Motor neuron (in vitro differentiated cells): ENCODE measurements around the gene CTSL. TPM values are rescaled to one million over a fixed set of nuclear protein-coding genes. Genes with fewer than 3 reads are reported as not detected.

Source experiments
- ATAC-seq, 8 experiments: fragments of 200-7000 bp; cut with Tn5 transposase; replicated peaks in 6 of 8; 2 replicates each; pipeline ENCODE4 v1.8.0; 2021; ENCODE audit warnings: mild to moderate bottlenecking in 8 of 8, moderate library complexity in 8 of 8
- H3K27ac ChIP-seq, 2 donors: fragments of 250-450 bp; sonication (Bioruptor Pico); 2 replicates each; pipeline ENCODE4 v1.9.0; 2021; ENCODE audit warnings: antibody characterized with exemption in 2 of 2, mild to moderate bottlenecking in 2 of 2, moderate library complexity in 1 of 2
- H3K4me1 ChIP-seq, 2 donors: fragments of 250-450 bp; sonication (Bioruptor Pico); replicated peaks in 1 of 2; 2 replicates each; pipeline ENCODE4 v1.6.1; 2021; ENCODE audit warnings: antibody characterized with exemption in 2 of 2, mild to moderate bottlenecking in 2 of 2, moderate library complexity in 1 of 2
- H3K4me3 ChIP-seq, 5 donors: fragments of 250-450 bp; sonication (Bioruptor Pico); 2 replicates each; pipeline ENCODE4 v1.9.0; 2021; ENCODE audit warnings: antibody characterized with exemption in 5 of 5, mild to moderate bottlenecking in 5 of 5, moderate library complexity in 4 of 5
- WGBS, 10 experiments: fragments of 450-650 bp; shearing (Covaris generic); methylation state at CpG; one replicate each; pipeline ENCODE4 v1.0.0; 2022; 5-methylcytosine and 5-hydroxymethylcytosine counted together
- in situ Hi-C, 9 experiments: fragments of 400-800 bp; cut with MboI; loops; one replicate each; pipeline ENCODE4 v1.15.0; 2021; ENCODE audit warnings: low sequenced_read_pairs in 9 of 9, low pct_unique_long_range_greater_than_20kb in 2 of 9; ENCODE audit not compliant: unreplicated experiment in 9 of 9
- total RNA-seq, 8 experiments: library from RNA; unstranded; fragments of 300-600 nt; gene quantifications; 2 replicates each; pipeline versions ENCODE4 v1.2.3 to v1.2.4, GENCODE V29; 2022

Gene CTSL
- total RNA-seq, 8 experiments from 2014 or later, result 27.8 to 713 (median 52.1) TPM

GRCh38 chr9:87685441-87685840 is 40.5 kb upstream of the CTSL start:
- in situ Hi-C loops, result loop anchor here in 7 of 9 experiments (10.0 to 25.0 kb wide), 6 partner anchors 127 to 1327 kb away; partner anchors contain the start of gene S1PR3 (in 1 of the 7)
- 72 to 100% (median 100%) methylated on average over 1 to 3 of the region's 4 CpGs; no CpG with 5 or more reads in 7 of the 10 experiments for WGBS, 10 experiments
- Histone ChIP-seq H3K27ac (no peak overlapping the region), H3K4me1 (peaks cover 3 to 8% of the 10 kb centered on the region in 2 donors), H3K4me3 (no peak overlapping the region)
- ATAC-seq, result no peak

DNA sequence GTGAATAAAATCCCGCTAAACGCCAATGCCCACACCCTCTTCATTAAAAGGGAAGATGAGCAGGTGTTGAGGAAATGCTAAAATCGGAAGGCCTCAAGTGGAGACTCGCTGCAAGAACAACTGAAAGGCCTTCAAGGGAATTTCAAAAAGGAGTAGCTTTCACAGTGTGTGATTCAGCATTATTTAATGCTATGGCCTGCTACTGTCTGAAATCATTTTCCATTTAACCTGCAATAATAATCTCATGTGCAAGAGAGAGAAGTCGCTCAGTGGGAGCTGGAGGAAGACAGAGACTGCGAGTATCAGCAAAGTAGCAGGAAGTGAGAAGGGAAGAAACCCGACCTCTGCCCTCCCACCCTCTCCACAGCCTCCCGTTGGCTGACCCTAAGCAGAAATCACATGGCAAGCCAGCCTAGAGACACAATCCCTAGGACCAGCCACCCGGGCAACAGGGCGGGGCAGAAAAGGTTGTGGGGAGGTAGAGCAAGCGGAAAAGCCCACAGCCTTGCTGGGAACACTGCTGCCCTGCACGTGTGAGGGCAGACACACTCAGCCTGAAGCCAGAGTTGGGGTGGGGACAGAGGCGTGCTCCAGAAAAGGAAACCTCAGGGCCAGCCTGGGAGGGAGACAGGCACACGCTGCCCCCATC is 39.9 kb upstream of the CTSL start:
- ATAC-seq, result peak in 7 of 8 experiments; percentile 13 to 76 (median 34)
- Histone ChIP-seq H3K4me3 (no peak overlapping the region), H3K27ac (no peak overlapping the region), H3K4me1 (peaks cover 3 to 8% of the 10 kb centered on the region in 2 donors)
- WGBS, 10 experiments, result 59 to 93% (median 78%) methylated on average over 2 to 10 of the region's 14 CpGs; no CpG with 5 or more reads in 3 of the 10 experiments
- in situ Hi-C loops, result loop anchor here in 7 of 9 experiments (10.0 to 25.0 kb wide), 6 partner anchors 126 to 1326 kb away; partner anchors contain the start of gene S1PR3 (in 1 of the 7)

- H3K4me3 ChIP-seq, result no peak overlapping the region
- 83 to 100% (median 97%) methylated on average over 1 to 8 of the region's 14 CpGs; no CpG with 5 or more reads in 1 of the 10 experiments for WGBS, 10 experiments
- ATAC-seq, result no peak
- in situ Hi-C loops, result loop anchor here in 7 of 9 experiments (10.0 to 25.0 kb wide), 6 partner anchors 126 to 1326 kb away; partner anchors contain the start of gene S1PR3 (in 1 of the 7)
- peaks cover 3 to 8% of the 10 kb centered on the region in 2 donors for H3K4me1 ChIP-seq
- no peak overlapping the region for H3K27ac ChIP-seq
Measured at GRCh38 chr9:87686520-87687090, 39.3 kb upstream of the CTSL start.

DNA sequence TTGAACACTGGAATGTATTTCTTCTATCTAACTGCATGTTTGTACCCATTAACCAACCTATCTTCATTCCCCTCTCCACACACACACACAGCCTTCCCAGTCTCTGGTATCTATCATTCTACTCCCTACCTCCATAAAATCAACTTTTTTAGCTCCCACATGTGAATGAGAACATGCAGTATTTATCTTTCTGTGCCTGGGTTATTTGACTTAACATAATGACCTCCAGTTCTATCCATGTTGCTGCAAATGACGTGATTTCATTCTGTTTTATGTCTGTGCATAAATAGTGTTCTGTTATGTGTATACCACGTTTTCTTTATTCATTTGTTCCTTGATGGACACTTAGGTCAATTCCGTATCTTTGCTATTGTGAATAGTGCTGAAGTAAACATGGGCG is 38.7 kb upstream of the CTSL start:
- ATAC-seq, result peak in 1 of 8 experiments; percentile 22
- Histone ChIP-seq H3K4me1 (peaks cover 0 to 5% of the 10 kb centered on the region in 2 donors), H3K27ac (no peak overlapping the region), H3K4me3 (no peak overlapping the region)
- 43 to 100% (median 79%) methylated on average over 3 to 4 of the region's 4 CpGs; no CpG with 5 or more reads in 1 of the 10 experiments for WGBS, 10 experiments
- in situ Hi-C loops, result loop anchor here in 7 of 9 experiments (10.0 to 25.0 kb wide), 6 partner anchors 125 to 1325 kb away; partner anchors contain the start of gene S1PR3 (in 1 of the 7)

DNA sequence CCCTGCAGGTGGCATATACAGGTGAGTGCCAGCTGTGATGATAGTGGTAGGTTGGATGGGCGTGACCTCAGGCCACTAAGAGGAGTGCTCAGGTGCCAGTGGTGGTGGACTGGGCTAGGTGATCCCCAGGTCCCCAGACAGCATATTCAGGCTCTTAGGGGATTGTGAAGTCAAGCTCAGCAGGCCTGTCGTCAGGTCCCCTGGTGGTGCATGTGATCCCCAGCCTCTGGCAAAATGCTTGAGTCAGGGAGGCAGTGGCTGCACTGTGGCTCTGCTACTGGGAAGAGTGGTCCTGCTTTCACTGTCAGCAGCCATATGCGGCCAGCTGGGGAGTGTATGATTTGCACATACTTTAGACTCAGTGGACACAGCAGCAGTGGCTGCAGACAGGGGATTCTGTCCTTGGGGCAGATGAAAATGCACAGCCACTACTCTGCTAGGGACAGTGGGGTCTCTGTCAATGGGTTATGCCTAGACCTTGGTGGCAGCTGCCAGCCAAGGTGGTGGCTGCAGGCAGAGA is 31.6 kb upstream of the CTSL start:
- in situ Hi-C loops, result loop anchor here in 7 of 9 experiments (10.0 to 25.0 kb wide), 6 partner anchors 118 to 1318 kb away; partner anchors contain the start of gene S1PR3 (in 1 of the 7)
- no peaks in the 10 kb centered on the region for H3K4me1 ChIP-seq
- 83 to 100% (median 92%) methylated on average over 1 to 2 of the region's 3 CpGs; no CpG with 5 or more reads in 6 of the 10 experiments for WGBS, 10 experiments
- H3K27ac ChIP-seq, result no peak overlapping the region
- ATAC-seq, result no peak
- no peak overlapping the region for H3K4me3 ChIP-seq

DNA sequence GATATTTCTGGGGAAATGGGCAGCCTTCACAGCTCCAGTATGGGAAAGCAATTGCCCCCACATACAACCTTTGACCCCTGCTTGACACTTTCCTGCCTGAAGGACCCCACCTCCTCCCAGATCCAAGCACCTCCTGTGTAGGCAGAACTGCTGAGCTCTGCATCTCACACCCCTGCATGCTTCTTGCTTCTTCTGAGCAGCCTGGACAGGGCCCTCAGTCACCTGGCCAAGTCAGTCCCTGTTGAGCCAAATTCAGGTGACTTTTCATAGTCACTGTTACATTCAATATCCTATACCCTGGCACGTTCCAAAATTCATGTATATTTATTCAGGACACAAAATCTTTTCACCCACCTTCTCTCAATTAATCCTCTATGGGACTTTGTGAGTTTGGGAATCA is 30.4 kb upstream of the CTSL start:
- Histone ChIP-seq H3K27ac (no peak overlapping the region), H3K4me1 (no peaks in the 10 kb centered on the region), H3K4me3 (no peak overlapping the region)
- 86 to 100% (median 100%) methylated on average over 1 of the region's 1 CpG; no CpG with 5 or more reads in 7 of the 10 experiments for WGBS, 10 experiments
- in situ Hi-C loops, result loop anchor here in 7 of 9 experiments (10.0 to 25.0 kb wide), 6 partner anchors 117 to 1317 kb away; partner anchors contain the start of gene S1PR3 (in 1 of the 7)
- no peak for ATAC-seq

DNA sequence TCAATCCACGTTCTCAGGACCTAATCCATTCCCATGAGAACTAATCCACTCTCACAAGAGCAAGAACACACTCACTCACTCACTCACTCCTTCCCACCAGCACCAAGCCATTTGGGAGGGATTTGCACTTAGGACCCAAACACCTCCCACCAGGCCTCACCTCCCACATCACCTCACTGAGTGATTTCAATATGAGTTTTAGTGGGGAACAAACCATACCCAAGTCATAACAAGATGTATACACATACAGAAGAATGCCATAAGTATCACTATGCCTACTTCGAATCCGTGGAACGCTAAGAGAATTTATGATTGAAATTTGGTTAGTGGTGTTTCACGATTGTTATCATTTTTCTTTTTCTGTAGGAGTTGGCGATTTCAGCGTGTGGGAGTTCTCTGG is 29.3 kb upstream of the CTSL start:
- WGBS, 10 experiments, result 68 to 100% (median 96%) methylated on average over 1 to 7 of the region's 7 CpGs
- Histone ChIP-seq H3K27ac (no peak overlapping the region), H3K4me1 (no peaks in the 10 kb centered on the region), H3K4me3 (no peak overlapping the region)
- in situ Hi-C loops, result loop anchor here in 7 of 9 experiments (10.0 to 25.0 kb wide), 6 partner anchors 116 to 1316 kb away; partner anchors contain the start of gene S1PR3 (in 1 of the 7)
- ATAC-seq, result no peak

- no peak for ATAC-seq
- no peak overlapping the region for H3K27ac ChIP-seq
- in situ Hi-C loops, result loop anchor here in 7 of 9 experiments (10.0 to 25.0 kb wide), 6 partner anchors 114 to 1314 kb away; partner anchors contain the start of gene S1PR3 (in 1 of the 7)
- 81 to 100% (median 95%) methylated on average over 1 to 7 of the region's 14 CpGs; no CpG with 5 or more reads in 1 of the 10 experiments for WGBS, 10 experiments
- no peak overlapping the region for H3K4me3 ChIP-seq
- no peaks in the 10 kb centered on the region for H3K4me1 ChIP-seq
Measured at GRCh38 chr9:87698069-87698809, 27.7 kb upstream of the CTSL start.

DNA sequence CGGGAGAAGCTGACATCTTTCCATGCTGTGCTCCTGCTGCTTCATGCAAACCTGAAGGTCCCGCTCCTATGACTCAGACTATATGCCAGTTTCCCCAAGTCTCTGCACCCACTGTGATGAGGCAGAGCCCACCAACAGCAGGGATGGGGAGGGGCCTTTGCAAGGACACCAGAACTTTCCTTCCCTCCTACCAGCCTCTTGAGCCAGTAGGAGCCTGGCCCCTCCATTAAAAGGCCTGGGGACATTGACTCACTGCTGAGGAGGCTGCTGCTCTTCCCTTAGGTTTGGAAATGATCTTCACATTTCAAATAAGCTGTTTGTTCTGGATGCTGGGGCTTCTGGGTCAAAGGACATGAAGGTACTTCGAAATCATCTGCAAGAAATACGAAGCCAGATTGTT is 26.1 kb upstream of the CTSL start:
- H3K4me3 ChIP-seq, result no peak overlapping the region
- 80 to 100% (median 98%) methylated on average over 1 to 4 of the region's 4 CpGs for WGBS, 10 experiments
- in situ Hi-C loops, result loop anchor here in 7 of 9 experiments (10.0 to 25.0 kb wide), 6 partner anchors 112 to 1312 kb away; partner anchors contain the start of gene S1PR3 (in 1 of the 7)
- no peak overlapping the region for H3K27ac ChIP-seq
- no peak for ATAC-seq
- H3K4me1 ChIP-seq, result no peaks in the 10 kb centered on the region

DNA sequence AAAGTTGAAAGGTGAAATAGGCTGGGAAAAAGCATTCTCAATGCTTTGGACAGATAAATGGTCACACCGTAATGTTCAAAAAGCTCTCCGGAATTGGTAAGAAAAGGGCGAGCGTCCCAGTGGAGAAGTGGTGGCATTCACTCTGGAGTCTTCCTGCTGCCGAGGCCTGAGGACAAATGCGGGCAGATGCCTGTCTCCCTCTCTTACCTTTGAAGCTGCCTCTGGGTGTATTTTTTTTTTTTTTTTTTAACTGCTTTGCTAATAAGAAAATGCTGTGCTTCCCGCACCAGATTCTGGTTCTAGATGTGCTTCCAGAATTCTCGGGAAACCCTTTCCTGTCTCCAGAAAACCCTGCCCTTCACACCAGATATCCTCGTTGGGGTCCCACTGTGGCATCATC is 24.4 kb upstream of the CTSL start:
- WGBS, 10 experiments, result 70 to 100% (median 92%) methylated on average over 2 to 7 of the region's 9 CpGs; no CpG with 5 or more reads in 2 of the 10 experiments
- no peak for ATAC-seq
- in situ Hi-C loops, result no loop called here
- Histone ChIP-seq H3K4me3 (no peak overlapping the region), H3K4me1 (no peaks in the 10 kb centered on the region), H3K27ac (no peak overlapping the region)

- Histone ChIP-seq H3K27ac (no peak overlapping the region), H3K4me3 (no peak overlapping the region), H3K4me1 (no peaks in the 10 kb centered on the region)
- in situ Hi-C loops, result no loop called here
- 24 to 100% (median 67%) methylated on average over 1 to 3 of the region's 6 CpGs; no CpG with 5 or more reads in 5 of the 10 experiments for WGBS, 10 experiments
- ATAC-seq, result peak in 1 of 8 experiments; percentile 38
Measured at GRCh38 chr9:87701931-87702421, 23.9 kb upstream of the CTSL start.

GRCh38 chr9:87702921-87703320 is 23.0 kb upstream of the CTSL start:
- in situ Hi-C loops, result no loop called here
- ATAC-seq, result no peak
- H3K27ac ChIP-seq, result no peak overlapping the region
- WGBS, 10 experiments, result 88 to 100% (median 100%) methylated on average over 1 to 6 of the region's 9 CpGs; no CpG with 5 or more reads in 2 of the 10 experiments
- no peaks in the 10 kb centered on the region for H3K4me1 ChIP-seq
- no peak overlapping the region for H3K4me3 ChIP-seq
